Mesendoderm (in vitro differentiated cells): Measurements from ENCODE around the gene GPSM1.
"Not testable (repeated sequence)": the region's sequence is repeated elsewhere in the genome, so short reads cannot be mapped to it uniquely, and the experiment has no call there.

Source experiments
- DNase-seq: peaks from one replicate; pipeline ENCODE4 v3.0.0; 2013
- H2AK5ac ChIP-seq: 2 replicates; pipeline ENCODE4 v1.6.1; 2013; ENCODE audit warnings: low read length, inconsistent platforms
- H2BK120ac ChIP-seq: 2 replicates; pipeline ENCODE4 v1.6.1; 2013; ENCODE audit warnings: low read depth, mild to moderate bottlenecking, low read length, moderate library complexity, mixed read lengths
- H2BK15ac ChIP-seq: replicated peaks from 2 replicates; pipeline ENCODE4 v1.6.1; 2013; ENCODE audit warnings: low read depth, mild to moderate bottlenecking, moderate library complexity
- H2BK5ac ChIP-seq: 2 replicates; pipeline ENCODE4 v1.6.1; 2013; ENCODE audit warnings: low read length, inconsistent platforms
- H3K18ac ChIP-seq: 2 replicates; pipeline ENCODE4 v1.6.1; 2013; ENCODE audit warnings: mild to moderate bottlenecking, low read length, mixed read lengths
- H3K23ac ChIP-seq: one replicate; pipeline ENCODE4 v1.6.1; 2013; ENCODE audit warnings: low read length
- H3K27ac ChIP-seq: 2 replicates; pipeline ENCODE4 v1.5.1; 2013; ENCODE audit warnings: low read depth, mild to moderate bottlenecking, inconsistent platforms, low read length, moderate library complexity
- H3K27me3 ChIP-seq: 2 replicates; pipeline ENCODE4 v1.6.1; 2013; ENCODE audit warnings: low read length, control low read depth, mild to moderate bottlenecking, inconsistent platforms; ENCODE audit not compliant: insufficient read depth, poor library complexity
- H3K36me3 ChIP-seq: 2 replicates; pipeline ENCODE4 v1.6.1; 2013; ENCODE audit warnings: low read length, inconsistent platforms; ENCODE audit not compliant: control insufficient read depth, insufficient read depth
- H3K4ac ChIP-seq: one replicate; pipeline ENCODE4 v1.6.1; 2013; ENCODE audit warnings: low read depth, mild to moderate bottlenecking, low read length, moderate library complexity
- H3K4me1 ChIP-seq: 2 replicates; pipeline ENCODE4 v1.6.1; 2013; ENCODE audit warnings: low read depth, low read length, inconsistent platforms; ENCODE audit not compliant: control insufficient read depth
- H3K4me2 ChIP-seq: 2 replicates; pipeline ENCODE4 v1.6.1; 2013; ENCODE audit warnings: low read length
- H3K4me3 ChIP-seq: 2 replicates; pipeline ENCODE4 v1.5.1; 2013; ENCODE audit warnings: mild to moderate bottlenecking, low read length
- H3K56ac ChIP-seq: one replicate; pipeline ENCODE4 v1.6.1; 2013; ENCODE audit warnings: low read length
- H3K79me1 ChIP-seq: 2 replicates; pipeline ENCODE4 v1.6.1; 2013; ENCODE audit warnings: low read length, inconsistent platforms
- H3K79me2 ChIP-seq: 2 replicates; pipeline ENCODE4 v1.6.1; 2013; ENCODE audit warnings: mild to moderate bottlenecking, low read length; ENCODE audit not compliant: control insufficient read depth, insufficient read depth
- H3K9ac ChIP-seq: 2 replicates; pipeline ENCODE4 v1.6.1; 2013; ENCODE audit warnings: low read length, inconsistent platforms
- H4K5ac ChIP-seq: one replicate; pipeline ENCODE4 v1.6.1; 2013; ENCODE audit warnings: low read length
- H4K8ac ChIP-seq: one replicate; pipeline ENCODE4 v1.6.1; 2013; ENCODE audit warnings: low read depth, mild to moderate bottlenecking, control low read depth, low read length, moderate library complexity
- WGBS: extraction: QIAGEN DNeasy Blood & Tissue Kit; methylation state at CpG from one replicate; pipeline ENCODE4 v1.1.7; 2013; ENCODE audit warnings: low lambda C conversion rate, missing lambda C conversion rate; ENCODE audit not compliant: insufficient coverage; ENCODE audit errors: extremely low coverage; 5-methylcytosine and 5-hydroxymethylcytosine counted together

The GPSM1 gene

DNA sequence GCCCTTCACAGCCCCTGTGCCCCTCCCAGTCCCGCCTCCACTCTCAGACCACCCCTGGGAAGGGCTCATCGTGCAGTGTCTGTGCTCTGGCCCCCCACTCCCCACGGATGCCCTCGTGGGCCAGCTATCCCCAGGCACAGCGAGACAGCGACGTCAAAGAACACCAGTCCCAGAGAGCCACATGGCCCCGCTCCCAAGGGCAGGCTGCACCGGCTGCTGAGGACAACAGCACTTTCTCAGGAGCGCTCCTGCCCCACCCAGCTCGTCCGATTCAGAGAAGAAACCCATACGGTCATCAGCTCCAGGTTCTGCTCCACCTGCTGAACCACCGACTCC, 77.4 kb downstream of the GPSM1 start:
- Histone ChIP-seq H3K9ac (no peak overlapping the region), H3K23ac (no peak overlapping the region), H3K4me1 (no peaks in the 10 kb centered on the region), H3K4ac (no peak overlapping the region), H3K4me3 (no peak overlapping the region), H3K27me3 (no peaks in the 10 kb centered on the region), H4K5ac (no peak overlapping the region), H2BK5ac (no peak overlapping the region), H3K79me2 (peaks cover 12% of the 10 kb centered on the region), H3K27ac (no peak overlapping the region), H3K18ac (no peak overlapping the region), H2BK120ac (no peak overlapping the region), H2AK5ac (no peak overlapping the region), H3K56ac (no peak overlapping the region), H3K4me2 (no peak overlapping the region), H3K36me3 (peaks cover 8% of the 10 kb centered on the region), H3K79me1 (peaks cover 10% of the 10 kb centered on the region), H4K8ac (no peak overlapping the region), H2BK15ac (no peak overlapping the region)
- no CpG with 5 or more reads among the region's 14 CpGs for WGBS
- DNase-seq, result no peak

DNA sequence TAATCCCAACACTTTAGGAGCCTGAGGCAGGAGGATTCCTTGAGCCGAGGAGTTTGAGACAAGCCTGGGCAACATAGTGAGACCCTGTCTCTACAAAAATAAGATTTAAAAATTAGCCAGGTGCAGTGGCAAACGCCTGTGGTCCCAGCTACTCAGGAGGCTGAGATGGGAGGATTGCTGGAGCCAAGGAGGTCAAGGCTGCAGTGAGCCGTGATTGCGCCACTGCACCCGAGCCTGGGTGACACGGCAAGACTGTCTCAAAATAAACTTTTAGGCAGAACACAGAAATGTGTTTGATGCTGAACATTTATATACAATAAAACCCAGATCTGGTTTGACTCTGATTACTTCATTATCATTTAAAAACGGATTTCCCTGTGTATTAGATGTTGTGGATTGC, 78.1 kb downstream of the GPSM1 start:
- no peak overlapping the region for H3K4me3 ChIP-seq
- H3K56ac ChIP-seq, result no peak overlapping the region
- no peak overlapping the region for H2BK120ac ChIP-seq
- H3K27ac ChIP-seq, result no peak overlapping the region
- H3K27me3 ChIP-seq, result no peaks in the 10 kb centered on the region
- no peaks in the 10 kb centered on the region for H3K4me1 ChIP-seq
- no peak overlapping the region for H2AK5ac ChIP-seq
- H3K4me2 ChIP-seq, result no peak overlapping the region
- H2BK15ac ChIP-seq, result no peak overlapping the region
- H3K18ac ChIP-seq, result no peak overlapping the region
- no peak overlapping the region for H4K8ac ChIP-seq
- H3K23ac ChIP-seq, result no peak overlapping the region
- H4K5ac ChIP-seq, result no peak overlapping the region
- no peak for DNase-seq
- H3K79me1 ChIP-seq, result peaks cover 11% of the 10 kb centered on the region
- no peak overlapping the region for H3K9ac ChIP-seq
- peaks cover 8% of the 10 kb centered on the region for H3K36me3 ChIP-seq
- no peak overlapping the region for H2BK5ac ChIP-seq
- H3K79me2 ChIP-seq, result peaks cover 14% of the 10 kb centered on the region
- WGBS, result no CpG with 5 or more reads among the region's 7 CpGs
- H3K4ac ChIP-seq, result no peak overlapping the region

DNA sequence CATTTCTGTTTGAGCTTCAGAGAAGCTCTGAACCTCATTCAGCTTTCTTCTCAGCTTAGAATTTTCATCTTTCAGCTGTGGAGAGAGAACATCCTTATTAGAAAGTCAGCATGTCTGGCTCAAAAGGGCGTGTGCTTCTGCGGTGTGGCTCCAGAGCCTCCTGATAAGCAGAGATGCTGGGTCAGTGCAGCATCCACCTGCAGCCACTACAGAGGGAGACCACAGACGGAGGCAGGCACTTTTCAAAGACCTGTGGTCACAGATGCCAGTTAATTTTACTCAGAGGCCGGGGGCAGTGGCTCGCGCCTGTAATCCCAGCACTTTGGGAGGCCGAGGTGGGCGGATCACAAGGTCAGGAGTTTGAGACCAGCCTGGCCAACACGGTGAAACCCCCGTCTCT, 78.6 kb downstream of the GPSM1 start:
- not testable (repeated sequence) for H3K36me3 ChIP-seq, DNase-seq, H3K4me1 ChIP-seq, H3K9ac ChIP-seq, H2BK120ac ChIP-seq, H4K5ac ChIP-seq, H2BK15ac ChIP-seq, H3K23ac ChIP-seq, H2BK5ac ChIP-seq, H3K27ac ChIP-seq, H2AK5ac ChIP-seq, H4K8ac ChIP-seq, H3K18ac ChIP-seq, H3K4me3 ChIP-seq, H3K56ac ChIP-seq, H3K4ac ChIP-seq, H3K4me2 ChIP-seq, H3K27me3 ChIP-seq
- no CpG with 5 or more reads among the region's 10 CpGs for WGBS
- Histone ChIP-seq H3K79me1 (peaks cover 11% of the 10 kb centered on the region), H3K79me2 (peaks cover 18% of the 10 kb centered on the region)

DNA sequence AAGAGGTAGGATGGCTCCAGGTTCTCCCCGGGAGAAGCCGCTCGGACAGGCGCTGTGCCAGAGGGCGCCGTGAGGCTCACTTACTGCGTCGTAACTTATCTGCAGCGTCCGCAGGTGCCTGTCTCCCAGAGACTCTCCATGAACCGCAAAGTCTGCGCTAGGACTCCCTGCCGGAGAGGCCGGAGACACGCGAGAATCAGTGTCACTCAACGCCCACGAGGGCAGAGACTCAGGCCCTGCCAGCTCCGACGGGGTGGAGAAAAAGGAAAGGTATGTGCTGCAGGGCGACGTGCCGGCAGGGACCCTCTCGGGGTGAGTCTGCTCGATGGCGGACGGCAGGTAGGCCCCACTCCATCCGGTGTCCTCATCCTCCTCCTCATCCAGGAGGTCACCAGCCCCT, 79.7 kb downstream of the GPSM1 start:
- not testable (repeated sequence) for H3K18ac ChIP-seq, H4K8ac ChIP-seq, H3K4me2 ChIP-seq, H2BK5ac ChIP-seq, H3K23ac ChIP-seq, H3K4me3 ChIP-seq, H4K5ac ChIP-seq, H3K27ac ChIP-seq, H3K4me1 ChIP-seq, H3K9ac ChIP-seq, H2BK15ac ChIP-seq, H3K36me3 ChIP-seq, H2BK120ac ChIP-seq, H3K27me3 ChIP-seq, H2AK5ac ChIP-seq, H3K56ac ChIP-seq, H3K4ac ChIP-seq, DNase-seq
- peaks cover 29% of the 10 kb centered on the region for H3K79me2 ChIP-seq
- peaks cover 19% of the 10 kb centered on the region for H3K79me1 ChIP-seq
- WGBS, result no CpG with 5 or more reads among the region's 28 CpGs

DNA sequence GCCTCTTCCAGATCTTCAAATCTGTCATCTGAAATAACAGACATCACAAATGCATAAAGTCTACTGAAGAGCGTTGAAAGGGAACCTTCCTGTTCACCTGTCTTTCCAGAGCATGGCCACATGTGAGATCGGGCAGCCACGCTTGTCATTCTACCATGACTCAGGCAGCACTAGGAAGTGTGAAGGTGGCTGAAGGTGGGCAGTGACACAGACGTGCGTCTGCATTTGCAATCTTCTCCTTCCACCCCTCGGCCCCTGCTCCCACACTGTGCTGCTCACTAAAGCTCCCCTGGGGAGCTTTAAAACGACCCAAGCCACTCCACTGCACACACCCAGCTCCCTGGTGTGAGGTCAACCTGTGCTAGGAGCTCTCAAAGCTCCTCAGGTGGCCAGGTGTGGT, 80.6 kb downstream of the GPSM1 start:
- no peak overlapping the region for H3K4ac ChIP-seq
- WGBS, result no CpG with 5 or more reads among the region's 7 CpGs
- peaks cover 5% of the 10 kb centered on the region for H3K36me3 ChIP-seq
- no peak overlapping the region for H3K9ac ChIP-seq
- no peak overlapping the region for H4K5ac ChIP-seq
- H3K27me3 ChIP-seq, result no peaks in the 10 kb centered on the region
- H2BK120ac ChIP-seq, result no peak overlapping the region
- no peak overlapping the region for H4K8ac ChIP-seq
- H3K27ac ChIP-seq, result no peak overlapping the region
- no peak overlapping the region for H2AK5ac ChIP-seq
- H3K23ac ChIP-seq, result no peak overlapping the region
- no peak overlapping the region for H3K4me2 ChIP-seq
- no peak for DNase-seq
- no peak overlapping the region for H3K18ac ChIP-seq
- peaks cover 5% of the 10 kb centered on the region for H3K4me1 ChIP-seq
- H3K4me3 ChIP-seq, result no peak overlapping the region
- H3K56ac ChIP-seq, result no peak overlapping the region
- H2BK5ac ChIP-seq, result no peak overlapping the region
- peaks cover 34% of the 10 kb centered on the region for H3K79me2 ChIP-seq
- no peak overlapping the region for H2BK15ac ChIP-seq
- H3K79me1 ChIP-seq, result peaks cover 22% of the 10 kb centered on the region
